GOT3 (cell line): Measurements from ENCODE around the gene KLHL28.

Source experiments
- DNase-seq: peaks from one replicate; lab custom pipeline; 2025; ENCODE audit warnings: mixed read lengths; lab: John Stamatoyannopoulos, UW

The KLHL28 gene

GRCh38 chr14:44960646-44961045 lies 1.1 kb downstream of the KLHL28 start:
- DNase-seq: no peak

GRCh38 chr14:44960146-44960545 lies 1.6 kb downstream of the KLHL28 start:
- DNase-seq: no peak

GRCh38 chr14:44959538-44959937 lies 2.2 kb downstream of the KLHL28 start:
- no peak for DNase-seq

- DNase-seq: no peak
These were observed 4.9 kb downstream of the KLHL28 start for GRCh38 chr14:44956866-44957265.

- DNase-seq: no peak
These were observed 6.2 kb downstream of the KLHL28 start for GRCh38 chr14:44955528-44955927.

GRCh38 chr14:44954750-44955149 lies 7.0 kb downstream of the KLHL28 start:
- DNase-seq: no peak

GRCh38 chr14:44952391-44953110 lies 9.2 kb downstream of the KLHL28 start:
- no peak for DNase-seq

- DNase-seq: no peak
These were observed 10.7 kb downstream of the KLHL28 start for GRCh38 chr14:44951051-44951450.

- DNase-seq: no peak
These were observed 16.5 kb downstream of the KLHL28 start for GRCh38 chr14:44945264-44945663.

GRCh38 chr14:44944107-44944506 lies 17.6 kb downstream of the KLHL28 start:
- no peak for DNase-seq

GRCh38 chr14:44942436-44942835 lies 19.3 kb downstream of the KLHL28 start:
- DNase-seq: no peak

GRCh38 chr14:44941591-44941990 lies 20.2 kb downstream of the KLHL28 start:
- DNase-seq: no peak

GRCh38 chr14:44940944-44941343 lies 20.8 kb downstream of the KLHL28 start:
- DNase-seq: no peak

- DNase-seq: no peak
These were observed 21.5 kb downstream of the KLHL28 start for GRCh38 chr14:44940211-44940610.

GRCh38 chr14:44937547-44937946 lies 24.2 kb downstream of the KLHL28 start:
- DNase-seq: no peak

GRCh38 chr14:44935155-44935554 lies 26.6 kb downstream of the KLHL28 start:
- DNase-seq: no peak

- DNase-seq: no peak
These were observed 33.0 kb downstream of the KLHL28 start for GRCh38 chr14:44928793-44929192.

- DNase-seq: no peak
These were observed 46.9 kb downstream of the KLHL28 start for GRCh38 chr14:44914849-44915248.

GRCh38 chr14:44912041-44912869 lies 49.5 kb downstream of the KLHL28 start:
- DNase-seq: no peak

GRCh38 chr14:44910821-44911220 lies 50.9 kb downstream of the KLHL28 start:
- no peak for DNase-seq

GRCh38 chr14:44901696-44902095 lies 60.1 kb downstream of the KLHL28 start:
- DNase-seq: no peak

- DNase-seq: no peak
These were observed 63.2 kb downstream of the KLHL28 start for GRCh38 chr14:44898551-44898950.

GRCh38 chr14:44897845-44898151 lies 63.9 kb downstream of the KLHL28 start:
- DNase-seq: no peak
